Activated CD8-positive, alpha-beta T cell treated with anti-CD3 and anti-CD28 coated beads for 36 hours (primary cell): ENCODE measurements around the gene MSS51. TPM values are rescaled to one million over a fixed set of nuclear protein-coding genes. Genes with fewer than 3 reads are reported as not detected.

Source experiments
- ATAC-seq: fragments of 200-7000 bp; cut with Tn5 transposase; one replicate; pipeline ENCODE4 v1.10.0; 2021; ENCODE audit warnings: mild to moderate bottlenecking, moderate library complexity
- CTCF ChIA-PET: fragments of 350-600 bp; sonication (Branson Sonifier 250); formaldehyde crosslinking; loops from one replicate; lab custom pipeline; 2021; ENCODE audit warnings: antibody characterized with exemption; lab: Charles Lee
- POLR2A ChIA-PET: fragments of 350-600 bp; sonication (Branson Sonifier 250); formaldehyde crosslinking; loops from one replicate; lab custom pipeline; 2021; ENCODE audit warnings: antibody characterized with exemption; lab: Charles Lee
- DNase-seq: peaks from one replicate; pipeline ENCODE4 v3.0.0-alpha.2; 2020
- H3K27ac Mint-ChIP-seq: one replicate; pipeline ENCODE4 v1.8.0; 2021; ENCODE audit warnings: mild to moderate bottlenecking, mixed read lengths
- H3K27me3 Mint-ChIP-seq: one replicate; pipeline ENCODE4 v1.8.0; 2021; ENCODE audit warnings: mixed read lengths
- H3K36me3 Mint-ChIP-seq: one replicate; pipeline ENCODE4 v1.8.0; 2021; ENCODE audit warnings: low read depth, mixed read lengths
- H3K4me1 Mint-ChIP-seq: one replicate; pipeline ENCODE4 v1.8.0; 2021; ENCODE audit warnings: low read depth, mixed read lengths
- H3K4me3 Mint-ChIP-seq: one replicate; pipeline ENCODE4 v1.8.0; 2021; ENCODE audit warnings: mild to moderate bottlenecking, moderate library complexity, mixed read lengths
- H3K9me3 Mint-ChIP-seq: one replicate; pipeline ENCODE4 v1.8.0; 2021; ENCODE audit warnings: mixed read lengths
- CTCF ChIP-seq: fragments of 200-600 bp; IDR thresholded peaks from one replicate; pipeline ENCODE4 v1.8.0; 2022; ENCODE audit warnings: antibody characterized with exemption, mild to moderate bottlenecking
- intact Hi-C: fragments of 100-400 bp; cut with micrococcal nuclease; formaldehyde crosslinking; loops from one replicate; pipeline ENCODE4 v1.10.0; 2022
- total RNA-seq, 2 experiments: library from RNA; stranded (reverse); gene quantifications; one replicate each; pipeline ENCODE4 v1.2.3, GENCODE V29; 2021

MSS51 gene
- total RNA-seq, result 1 to 10 TPM; 2.0 to 2.3 TPM

DNA sequence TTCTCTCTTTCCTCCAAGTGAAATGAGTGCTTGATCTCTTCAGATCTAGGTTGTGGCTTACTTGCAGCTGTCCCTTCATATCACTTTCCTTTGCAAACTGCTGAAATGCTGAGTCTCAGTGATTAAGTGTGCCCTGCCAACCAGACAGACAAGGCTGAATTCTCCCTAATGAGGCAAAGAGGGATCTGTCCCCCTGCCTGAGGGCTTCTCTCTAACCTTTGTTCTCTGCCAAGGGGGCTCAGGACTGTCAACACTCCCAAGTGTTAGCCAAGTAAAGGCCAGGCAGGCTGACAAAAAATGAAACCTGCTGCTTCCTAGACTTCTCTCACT is at the start of gene MSS51:
Gene MSS51, minus strand, starts transcription at position 24 of the 330 bp plus-strand sequence. CDS start 5,277 bp downstream, outside the sequence.
- H3K4me3 Mint-ChIP-seq, result no peak within 1 kb of the TSS
- TF ChIP-seq CTCF, result no peak
- H3K4me1 Mint-ChIP-seq, result peaks cover 12% of the 10 kb centered on the region
- POLR2A ChIA-PET, result interaction anchor here (1.1 kb wide), 1 partner anchor 62 kb away, joined by 3 read pairs; the partner anchor contains the start of gene PPP3CB
- no peak within 1 kb of the TSS for H3K27ac Mint-ChIP-seq
- no peaks in the 10 kb centered on the region for H3K27me3 Mint-ChIP-seq
- H3K9me3 Mint-ChIP-seq, result no peaks in the 10 kb centered on the region
- CTCF ChIA-PET, result interaction anchor here (1.2 kb wide), 1 partner anchor 13 kb away, joined by 3 read pairs; no protein-coding TSS in a partner anchor
- intact Hi-C loops, result no loop called here
- ATAC-seq (no peak), DNase-seq (no peak)
- H3K36me3 Mint-ChIP-seq, result peaks cover 2% of the 10 kb centered on the region

GRCh38 chr10:73480158-73480557 is 46.8 kb upstream of the MSS51 start:
- ChIA-PET POLR2A (interaction anchor here (1.1 to 1.6 kb wide), 2 partner anchors 11 to 16 kb away, joined by 3 read pairs; no protein-coding TSS in a partner anchor), CTCF (no interaction called here)
- no peaks in the 10 kb centered on the region for H3K27me3 Mint-ChIP-seq
- intact Hi-C loops, result no loop called here
- no peaks in the 10 kb centered on the region for H3K9me3 Mint-ChIP-seq
- peaks cover 18% of the 10 kb centered on the region for H3K36me3 Mint-ChIP-seq
- TF ChIP-seq CTCF, result no peak
- ATAC-seq, result peak; percentile 64
- H3K4me1 Mint-ChIP-seq, result peaks cover 22% of the 10 kb centered on the region
- H3K4me3 Mint-ChIP-seq, result no peak overlapping the region
- no peak overlapping the region for H3K27ac Mint-ChIP-seq
- DNase-seq, result no peak

- CTCF ChIA-PET, result no interaction called here
- H3K27me3 Mint-ChIP-seq, result no peaks in the 10 kb centered on the region
Measured at GRCh38 chr10:73478636-73479035, 45.3 kb upstream of the MSS51 start.

GRCh38 chr10:73471226-73471625 is 37.9 kb upstream of the MSS51 start:
- no peaks in the 10 kb centered on the region for H3K9me3 Mint-ChIP-seq
- H3K4me1 Mint-ChIP-seq, result peaks cover 3% of the 10 kb centered on the region
- no peak for ATAC-seq
- DNase-seq, result no peak
- H3K36me3 Mint-ChIP-seq, result peaks cover 25% of the 10 kb centered on the region
- no peak for TF ChIP-seq CTCF
- no peak overlapping the region for H3K27ac Mint-ChIP-seq
- ChIA-PET POLR2A (no interaction called here), CTCF (no interaction called here)
- H3K27me3 Mint-ChIP-seq, result no peaks in the 10 kb centered on the region
- no peak overlapping the region for H3K4me3 Mint-ChIP-seq
- intact Hi-C loops, result no loop called here

More at GRCh38 chr10:73478636-73479035, 45.3 kb upstream of the MSS51 start:
- peak overlapping the region; percentile 77 for H3K27ac Mint-ChIP-seq
- intact Hi-C loops, result no loop called here
- peak; percentile 69 for ATAC-seq
- H3K4me3 Mint-ChIP-seq, result no peak overlapping the region
- H3K9me3 Mint-ChIP-seq, result no peaks in the 10 kb centered on the region
- DNase-seq, result no peak
- POLR2A ChIA-PET, result interaction anchor here (1.0 kb wide), 1 partner anchor 16 kb away, joined by 4 read pairs; no protein-coding TSS in a partner anchor
- no peak for TF ChIP-seq CTCF
- H3K4me1 Mint-ChIP-seq, result peaks cover 22% of the 10 kb centered on the region
- H3K36me3 Mint-ChIP-seq, result peaks cover 22% of the 10 kb centered on the region

GRCh38 chr10:73469579-73469978 is 36.2 kb upstream of the MSS51 start:
- Mint-ChIP-seq H3K27me3 (no peaks in the 10 kb centered on the region), H3K4me1 (peaks cover 3% of the 10 kb centered on the region), H3K4me3 (no peak overlapping the region), H3K9me3 (no peaks in the 10 kb centered on the region), H3K36me3 (peaks cover 22% of the 10 kb centered on the region), H3K27ac (no peak overlapping the region)
- ChIA-PET POLR2A (interaction anchor here (0.9 kb wide), 1 partner anchor 12 kb away, joined by 3 read pairs; no protein-coding TSS in a partner anchor), CTCF (interaction anchor here (0.5 kb wide), 1 partner anchor 15 kb away, joined by 3 read pairs; no protein-coding TSS in a partner anchor)
- intact Hi-C loops, result no loop called here
- ATAC-seq, result no peak
- TF ChIP-seq CTCF, result no peak
- no peak for DNase-seq
